Osteocyte (in vitro differentiated cells): ENCODE data around the gene HDAC9. TPM values are rescaled to one million over a fixed set of nuclear protein-coding genes. Genes with fewer than 3 reads are reported as not detected.

Experiments used
- DNase-seq: peaks from one replicate; pipeline ENCODE4 v3.0.0; 2021; ENCODE audit warnings: mixed read lengths; ENCODE audit not compliant: unreplicated experiment; ENCODE audit errors: extremely low spot score
- H3K27ac Mint-ChIP-seq: one replicate; pipeline ENCODE4 v1.8.0; 2021; ENCODE audit warnings: mild to moderate bottlenecking, mixed read lengths; ENCODE audit not compliant: unreplicated experiment
- H3K27me3 Mint-ChIP-seq: one replicate; pipeline ENCODE4 v1.8.0; 2021; ENCODE audit warnings: mixed read lengths; ENCODE audit not compliant: unreplicated experiment
- H3K36me3 Mint-ChIP-seq: one replicate; pipeline ENCODE4 v1.8.0; 2021; ENCODE audit warnings: mixed read lengths; ENCODE audit not compliant: unreplicated experiment
- H3K4me1 Mint-ChIP-seq: one replicate; pipeline ENCODE4 v1.8.0; 2021; ENCODE audit warnings: mixed read lengths; ENCODE audit not compliant: unreplicated experiment
- H3K4me3 Mint-ChIP-seq: one replicate; pipeline ENCODE4 v1.8.0; 2021; ENCODE audit warnings: mild to moderate bottlenecking, moderate library complexity, mixed read lengths; ENCODE audit not compliant: unreplicated experiment
- H3K9me3 Mint-ChIP-seq: one replicate; pipeline ENCODE4 v1.8.0; 2021; ENCODE audit warnings: mixed read lengths; ENCODE audit not compliant: unreplicated experiment
- CTCF ChIP-seq: fragments of 200-600 bp; sonication (generic); IDR thresholded peaks from 2 replicates; pipeline ENCODE4 v1.5.0; 2021; ENCODE audit warnings: antibody characterized with exemption, mild to moderate bottlenecking, moderate library complexity
- total RNA-seq: library from RNA; stranded (reverse); gene quantifications from 2 replicates; pipeline ENCODE4 v1.2.1, GENCODE V29; 2021

HDAC9 gene
- total RNA-seq, 1 donor from 2014 or later, result 0.81 TPM

- Mint-ChIP-seq H3K27me3 (no peaks in the 10 kb centered on the region), H3K36me3 (no peaks in the 10 kb centered on the region), H3K9me3 (no peaks in the 10 kb centered on the region), H3K4me3 (no peak overlapping the region), H3K27ac (no peak overlapping the region), H3K4me1 (peaks cover 24% of the 10 kb centered on the region)
- TF ChIP-seq CTCF, result no peak
- DNase-seq, result no peak
Measured at GRCh38 chr7:18845700-18846099, 350.2 kb downstream of the HDAC9 start.

- H3K9me3 Mint-ChIP-seq, result no peaks in the 10 kb centered on the region
- H3K4me3 Mint-ChIP-seq, result no peak overlapping the region
- H3K36me3 Mint-ChIP-seq, result no peaks in the 10 kb centered on the region
- no peak for DNase-seq
- H3K27ac Mint-ChIP-seq, result no peak overlapping the region
- no peak for TF ChIP-seq CTCF
- H3K27me3 Mint-ChIP-seq, result no peaks in the 10 kb centered on the region
- peaks cover 24% of the 10 kb centered on the region for H3K4me1 Mint-ChIP-seq
Measured at GRCh38 chr7:18846765-18847215, 351.2 kb downstream of the HDAC9 start.

GRCh38 chr7:18849130-18849529 is 353.6 kb downstream of the HDAC9 start:
- no peak for TF ChIP-seq CTCF
- H3K27me3 Mint-ChIP-seq, result no peaks in the 10 kb centered on the region
- no peak overlapping the region for H3K4me3 Mint-ChIP-seq
- H3K27ac Mint-ChIP-seq, result no peak overlapping the region
- peaks cover 24% of the 10 kb centered on the region for H3K4me1 Mint-ChIP-seq
- H3K9me3 Mint-ChIP-seq, result no peaks in the 10 kb centered on the region
- DNase-seq, result no peak
- no peaks in the 10 kb centered on the region for H3K36me3 Mint-ChIP-seq

- H3K27ac Mint-ChIP-seq, result peak overlapping the region; percentile 9
- no peaks in the 10 kb centered on the region for H3K27me3 Mint-ChIP-seq
- H3K36me3 Mint-ChIP-seq, result no peaks in the 10 kb centered on the region
- DNase-seq, result no peak
- no peaks in the 10 kb centered on the region for H3K9me3 Mint-ChIP-seq
- H3K4me1 Mint-ChIP-seq, result peaks cover 26% of the 10 kb centered on the region
- no peak overlapping the region for H3K4me3 Mint-ChIP-seq
- no peak for TF ChIP-seq CTCF
Measured at GRCh38 chr7:18855796-18856195, 360.2 kb downstream of the HDAC9 start.

- Mint-ChIP-seq H3K9me3 (no peaks in the 10 kb centered on the region), H3K4me3 (no peak overlapping the region), H3K36me3 (no peaks in the 10 kb centered on the region), H3K4me1 (peaks cover 26% of the 10 kb centered on the region), H3K27me3 (no peaks in the 10 kb centered on the region), H3K27ac (no peak overlapping the region)
- TF ChIP-seq CTCF, result no peak
- no peak for DNase-seq
Measured at GRCh38 chr7:18858232-18858631, 362.7 kb downstream of the HDAC9 start.
